GM20000 (cell line): ENCODE measurements around the gene MAGI2.
"Not testable (repeated sequence)": the region's sequence is repeated elsewhere in the genome, so short reads cannot be mapped to it uniquely, and the experiment has no call there.

Experiments
- DNase-seq: peaks from one replicate; pipeline ENCODE4 v3.0.0; 2012; ENCODE audit warnings: low spot score
- TF ChIP-seq, protein P1 (sequence below): IDR thresholded peaks from 2 replicates; pipeline ENCODE4 v1.5.1; 2012; ENCODE audit warnings: mild to moderate bottlenecking, control low read depth; ENCODE audit errors: extremely low read depth, missing control alignments

The MAGI2 gene

DNA sequence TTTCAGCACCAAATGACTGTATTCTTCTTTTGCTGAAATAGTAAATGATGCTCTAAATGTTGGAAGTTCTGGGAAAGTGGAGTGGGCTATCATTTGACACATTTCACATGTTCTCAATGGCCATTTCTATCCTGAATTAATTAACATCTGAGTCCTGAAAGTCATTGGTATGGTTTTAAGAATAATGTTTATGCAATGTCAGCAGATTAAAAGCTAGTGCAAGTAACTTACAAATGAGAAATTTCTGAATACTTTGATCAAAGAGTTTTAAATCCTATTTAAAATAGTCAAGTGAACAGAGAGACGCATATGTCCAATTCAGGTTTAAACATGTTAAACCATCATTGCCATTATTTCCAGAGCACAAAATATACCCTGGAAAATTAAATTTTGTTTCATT is 1146.8 kb downstream of the MAGI2 start:
- no peak for DNase-seq
- TF ChIP-seq, protein P1, sequence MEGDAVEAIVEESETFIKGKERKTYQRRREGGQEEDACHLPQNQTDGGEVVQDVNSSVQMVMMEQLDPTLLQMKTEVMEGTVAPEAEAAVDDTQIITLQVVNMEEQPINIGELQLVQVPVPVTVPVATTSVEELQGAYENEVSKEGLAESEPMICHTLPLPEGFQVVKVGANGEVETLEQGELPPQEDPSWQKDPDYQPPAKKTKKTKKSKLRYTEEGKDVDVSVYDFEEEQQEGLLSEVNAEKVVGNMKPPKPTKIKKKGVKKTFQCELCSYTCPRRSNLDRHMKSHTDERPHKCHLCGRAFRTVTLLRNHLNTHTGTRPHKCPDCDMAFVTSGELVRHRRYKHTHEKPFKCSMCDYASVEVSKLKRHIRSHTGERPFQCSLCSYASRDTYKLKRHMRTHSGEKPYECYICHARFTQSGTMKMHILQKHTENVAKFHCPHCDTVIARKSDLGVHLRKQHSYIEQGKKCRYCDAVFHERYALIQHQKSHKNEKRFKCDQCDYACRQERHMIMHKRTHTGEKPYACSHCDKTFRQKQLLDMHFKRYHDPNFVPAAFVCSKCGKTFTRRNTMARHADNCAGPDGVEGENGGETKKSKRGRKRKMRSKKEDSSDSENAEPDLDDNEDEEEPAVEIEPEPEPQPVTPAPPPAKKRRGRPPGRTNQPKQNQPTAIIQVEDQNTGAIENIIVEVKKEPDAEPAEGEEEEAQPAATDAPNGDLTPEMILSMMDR: no peak

DNA sequence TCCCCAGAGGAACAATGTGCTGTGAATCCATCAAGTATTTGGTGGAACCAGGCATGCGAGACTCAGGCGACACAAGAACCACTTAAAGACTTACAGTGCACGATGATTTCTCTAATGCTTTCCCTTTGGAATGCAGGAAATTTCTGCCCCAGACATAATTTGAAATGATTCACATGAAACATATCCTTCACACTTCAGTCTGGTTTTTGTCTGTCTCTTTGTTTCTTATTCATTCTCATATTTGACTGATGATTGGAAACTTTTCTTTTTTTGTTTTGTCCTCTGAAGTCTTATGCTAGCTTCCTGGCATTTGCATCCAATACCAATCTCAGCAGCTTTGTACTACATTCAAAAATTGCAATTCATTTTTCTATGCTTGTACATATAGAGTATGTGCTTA is 1152.1 kb downstream of the MAGI2 start:
- TF ChIP-seq, protein P1: no peak
- no peak for DNase-seq

DNA sequence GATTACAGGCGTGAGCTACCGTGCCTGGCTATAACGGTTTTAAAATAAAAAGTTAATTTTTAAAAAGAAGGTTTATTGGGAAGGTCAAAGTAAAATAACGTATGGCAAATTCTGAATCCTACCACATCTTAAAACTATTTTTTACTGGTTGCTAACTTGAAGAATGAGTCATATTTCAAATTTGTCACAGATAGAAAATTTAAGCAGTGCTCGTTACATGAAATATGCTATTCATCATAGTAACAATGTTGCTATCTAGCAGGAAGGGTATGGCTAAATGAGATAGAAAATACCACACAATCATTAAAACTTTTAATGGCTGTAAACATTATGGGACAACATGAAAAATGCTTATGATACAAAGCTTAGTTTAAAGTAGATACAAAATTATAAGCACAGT is 1154.4 kb downstream of the MAGI2 start:
- no peak for DNase-seq
- TF ChIP-seq, protein P1: no peak

DNA sequence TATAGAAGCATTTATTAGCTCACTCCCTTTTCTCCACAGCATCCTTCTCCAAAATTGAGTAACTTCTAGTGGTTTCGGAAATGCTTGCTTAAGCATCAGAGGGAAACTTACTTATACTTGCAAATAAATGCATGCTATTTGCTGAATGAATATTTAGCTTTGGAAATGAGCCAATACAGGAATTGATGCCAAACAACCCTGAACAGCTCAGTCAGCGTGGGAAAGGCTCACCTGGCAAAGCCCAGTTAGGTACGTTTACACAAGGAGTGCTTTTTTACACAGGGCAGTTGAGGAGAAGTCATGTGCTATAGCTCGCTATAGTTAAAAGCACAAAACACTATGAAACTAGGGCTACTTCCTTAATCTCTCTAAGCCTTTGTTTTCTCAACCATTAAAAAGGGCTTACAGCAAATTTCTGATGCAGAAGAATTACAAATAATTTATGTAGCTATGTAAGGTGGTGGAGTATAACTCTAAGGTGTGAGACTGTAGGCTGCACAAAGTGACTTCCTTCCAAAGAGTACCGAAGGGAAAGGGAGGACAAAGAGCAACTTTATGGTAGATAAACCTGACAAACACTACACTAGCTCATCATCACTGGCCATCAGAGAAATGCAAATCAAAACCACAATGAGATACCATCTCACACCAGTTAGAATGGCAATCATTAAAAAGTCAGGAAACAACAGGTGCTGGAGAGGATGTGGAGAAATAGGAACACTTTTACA is 1156.7 kb downstream of the MAGI2 start:
- no peak for DNase-seq

DNA sequence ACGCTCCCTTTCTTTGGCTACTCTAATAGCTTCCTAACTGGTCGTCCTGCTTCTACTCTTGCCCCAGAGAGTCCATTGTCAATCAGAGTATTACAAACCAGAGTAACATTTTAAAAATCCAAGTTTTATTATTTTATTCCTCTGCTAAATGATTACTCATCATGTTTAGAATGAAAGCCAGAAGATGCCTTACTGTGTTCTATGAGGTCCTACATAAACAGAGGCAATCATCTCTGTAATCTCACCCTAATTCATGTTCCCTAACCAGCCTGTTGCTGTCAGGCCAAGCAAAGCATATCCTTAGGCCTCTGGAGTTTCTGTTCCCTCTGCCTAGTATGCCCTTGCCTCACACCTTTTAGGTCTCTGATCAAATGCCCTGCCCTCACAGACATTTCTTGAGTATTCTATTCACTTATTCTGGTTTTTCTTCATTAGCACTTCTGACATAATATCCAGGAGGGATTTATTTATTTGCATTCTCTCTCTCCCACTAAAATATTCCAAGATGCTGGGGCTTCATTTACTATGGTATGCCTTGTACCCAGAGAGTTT is 1157.3 kb downstream of the MAGI2 start:
- DNase-seq: no peak
- TF ChIP-seq, protein P1: no peak

More for the DNA sequence above, 1156.7 kb downstream of the MAGI2 start:
- TF ChIP-seq, protein P1: no peak

DNA sequence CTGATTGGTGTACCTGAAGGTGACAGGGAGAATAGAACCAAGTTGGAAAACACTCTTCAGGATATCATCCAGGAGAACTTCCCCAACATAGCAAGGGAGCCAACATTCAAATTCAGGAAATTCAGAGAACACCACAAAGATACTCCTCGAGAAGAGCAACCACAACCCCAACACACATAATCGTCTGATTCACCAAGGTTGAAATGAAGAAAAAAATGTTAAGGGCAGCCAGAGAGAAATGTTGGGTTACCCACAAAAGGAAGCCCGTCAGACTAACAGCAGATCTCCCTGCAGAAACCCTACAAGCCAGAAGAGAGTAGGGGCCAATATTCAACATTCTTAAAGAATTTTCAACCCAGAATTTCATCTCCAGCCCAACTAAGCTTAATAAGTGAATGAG is 1164.0 kb downstream of the MAGI2 start:
- DNase-seq: not testable (repeated sequence)

DNA sequence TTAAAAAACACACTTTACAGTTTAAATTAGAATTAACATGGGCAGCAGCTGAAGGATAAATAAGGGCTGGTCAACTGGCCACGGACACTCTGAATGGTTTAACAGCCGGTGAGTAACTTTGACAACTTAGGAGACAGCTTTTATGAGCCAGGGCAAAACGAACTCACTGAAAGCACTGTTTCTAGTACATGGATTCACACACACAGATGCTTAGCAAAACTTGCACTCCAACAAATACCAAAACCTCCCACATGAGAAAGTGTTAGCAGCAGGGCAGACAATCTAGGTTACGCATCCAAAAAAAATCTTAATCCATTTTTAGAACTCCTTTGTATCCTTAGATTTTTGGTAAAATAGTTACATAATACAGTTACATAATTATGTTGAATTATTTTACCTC is 1168.5 kb downstream of the MAGI2 start:
- TF ChIP-seq, protein P1: no peak
- DNase-seq: no peak

DNA sequence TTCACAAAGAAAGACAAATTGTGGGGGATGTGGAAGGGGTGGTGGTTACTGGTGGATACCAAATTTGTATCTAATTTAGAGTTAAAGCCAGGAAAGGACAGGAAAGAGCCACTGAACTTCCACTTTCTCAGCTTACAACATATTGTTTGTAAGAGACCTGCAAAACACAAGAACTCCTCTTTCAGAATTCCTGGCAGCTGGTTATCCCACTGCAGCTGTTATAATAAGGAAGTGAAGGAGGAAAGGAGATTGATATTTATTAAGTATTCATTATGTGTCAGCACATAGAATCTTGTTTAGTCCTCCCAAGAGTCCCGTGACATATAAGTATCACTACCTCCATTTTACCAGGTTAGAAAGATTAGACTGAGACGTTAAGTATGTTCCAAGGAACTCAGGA is 1173.2 kb downstream of the MAGI2 start:
- DNase-seq: no peak
- TF ChIP-seq, protein P1: no peak
